ENCODE measurements around the gene MBP. TPM values are rescaled to one million over a fixed set of nuclear protein-coding genes. Genes with fewer than 3 reads are reported as not detected.

The MBP gene
- total and polyA plus RNA-seq, 10 of the 15 experiments (the other 5 are each of a cell fraction or from before 2014, with no cell fraction given), result 12.2 to 67.8 (median 42.1) TPM

DNA sequence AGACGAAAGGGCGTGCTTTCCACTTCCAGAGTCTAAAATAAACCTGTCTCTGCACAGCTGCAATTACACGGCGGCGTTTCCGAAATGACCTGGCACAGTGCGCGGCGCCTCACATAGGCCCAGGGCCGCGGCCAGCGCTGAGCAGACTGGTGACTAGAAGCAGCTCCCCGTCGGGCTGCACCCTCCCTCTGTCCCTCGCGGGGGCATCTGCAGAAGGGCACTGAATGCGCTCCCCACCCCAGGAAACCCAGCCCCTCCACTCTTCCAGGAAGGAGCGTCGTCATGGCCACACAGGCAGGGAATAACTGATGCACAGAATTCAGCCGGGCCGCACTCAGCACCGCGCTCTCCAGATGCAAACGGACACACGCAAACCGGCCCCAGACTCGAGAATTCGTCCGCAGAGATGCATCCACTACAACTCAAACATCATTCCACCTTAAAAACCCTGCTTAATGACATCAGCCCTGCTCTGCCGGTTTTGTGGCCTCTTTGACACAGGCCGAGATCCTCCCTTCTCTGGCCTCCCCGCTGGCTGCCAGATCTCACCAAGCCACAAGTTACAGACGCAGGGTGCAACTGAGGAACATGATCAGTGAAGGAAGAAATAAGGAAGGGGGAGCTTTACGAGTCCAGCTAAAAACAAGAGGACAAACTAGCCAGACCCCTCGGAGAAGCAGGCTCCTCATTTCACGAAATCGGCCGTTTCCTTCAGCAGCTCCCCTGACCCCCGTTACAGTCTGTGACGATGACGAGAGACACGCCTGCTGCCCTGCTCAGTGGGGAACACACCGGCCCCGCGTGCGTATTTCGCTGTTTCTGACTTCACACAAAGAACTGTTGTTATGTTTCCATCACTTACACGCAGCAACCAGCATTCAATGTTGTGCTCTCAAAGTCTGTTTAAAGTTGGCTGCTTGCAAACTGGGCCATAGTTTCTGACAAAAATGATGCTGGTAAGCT is 40.2 kb downstream of the MBP start:
- WGBS (ENCODE audit: insufficient coverage, insufficient replicate concordance, low lambda C conversion rate, missing lambda C conversion rate), result 98% methylated on average over 47 of the region's 48 CpGs
- no peak overlapping the region for H2AFZ ChIP-seq (ENCODE audit: control insufficient read depth, low read depth, low read length)
- H4K20me1 ChIP-seq (ENCODE audit: control insufficient read depth, insufficient read depth), result no peaks in the 10 kb centered on the region
- ChIA-PET SMC1A (ENCODE audit: uncharacterized antibody, unreplicated experiment) (interaction anchor here (1.5 kb wide), 1 partner anchor 13 kb away, joined by 4 read pairs; no protein-coding TSS in a partner anchor), CTCF (interaction anchor here (0.7 to 1.0 kb wide), 2 partner anchors 47 to 92 kb away, joined by 3 read pairs; no protein-coding TSS in a partner anchor), RAD21 (ENCODE audit: unreplicated experiment) (no interaction called here), POLR2A (no interaction called here)
- H3K9ac ChIP-seq (ENCODE audit: control insufficient read depth, insufficient read depth, low read length), result no peak overlapping the region
- FAIRE-seq (no peak), ATAC-seq (no peak), DNase-seq (ENCODE audit: low read depth, low spot score) (no peak)
- in situ Hi-C loops (cut with MboI) (no loop called here), intact Hi-C loops (cut with micrococcal nuclease; ENCODE audit: unreplicated experiment) (no loop called here)
- H3K27me3 ChIP-seq (replicated peaks in 1 of 2; ENCODE audit: control insufficient read depth in 2 of 2, insufficient read depth in 2 of 2, low read length in 1 of 2), result no peaks in the 10 kb centered on the region
- peaks cover 20% of the 10 kb centered on the region for H3K79me2 ChIP-seq (ENCODE audit: control insufficient read depth, insufficient read depth, low read length)
- H3K4me1 ChIP-seq (ENCODE audit: control insufficient read depth, insufficient read depth, low read length), result peaks cover 18% of the 10 kb centered on the region
- H3K9me3 ChIP-seq (replicated peaks; ENCODE audit: control insufficient read depth, insufficient read depth, low read length), result no peaks in the 10 kb centered on the region
- TF ChIP-seq SP1 (IDR thresholded peaks at IDR 0.05; ENCODE audit: low read depth, low read length) (no peak), BHLHE40 (IDR thresholded peaks at IDR 0.05; ENCODE audit: borderline replicate concordance in 1 of 2, low read depth in 2 of 2, low read length in 1 of 2) (no peak), BCL11A (IDR thresholded peaks at IDR 0.05; ENCODE audit: low read depth, low read length) (no peak), HDGF (IDR thresholded peaks at IDR 0.05) (no peak), NRF1 (conservative IDR thresholded peaks at IDR 0.05; ENCODE audit: low read depth, low read length) (no peak), TBL1XR1 (IDR thresholded peaks at IDR 0.05; ENCODE audit: low read depth, low read length) (no peak), ASH2L (IDR thresholded peaks at IDR 0.05; ENCODE audit: borderline replicate concordance, low read depth) (no peak), KAT2A (conservative IDR thresholded peaks at IDR 0.05; ENCODE audit: control insufficient read depth, low read depth, low read length) (no peak), IRF4 (IDR thresholded peaks at IDR 0.05; ENCODE audit: low read depth, low read length) (no peak), KDM1A (IDR thresholded peaks at IDR 0.05; ENCODE audit: borderline replicate concordance) (no peak), NFIC (IDR thresholded peaks at IDR 0.05; ENCODE audit: low read depth, low read length) (no peak), CBFB (IDR thresholded peaks at IDR 0.05; ENCODE audit: low read depth) (no peak), TAF1 (IDR thresholded peaks at IDR 0.05; ENCODE audit: borderline replicate concordance, low read depth, low read length) (no peak), RELA (IDR thresholded peaks at IDR 0.05; ENCODE audit: borderline replicate concordance, partially characterized antibody) (no peak), CREM (IDR thresholded peaks at IDR 0.05; ENCODE audit: low read depth) (no peak), PAX8 (IDR thresholded peaks at IDR 0.05) (no peak)
- TF ChIP-seq, protein P1, sequence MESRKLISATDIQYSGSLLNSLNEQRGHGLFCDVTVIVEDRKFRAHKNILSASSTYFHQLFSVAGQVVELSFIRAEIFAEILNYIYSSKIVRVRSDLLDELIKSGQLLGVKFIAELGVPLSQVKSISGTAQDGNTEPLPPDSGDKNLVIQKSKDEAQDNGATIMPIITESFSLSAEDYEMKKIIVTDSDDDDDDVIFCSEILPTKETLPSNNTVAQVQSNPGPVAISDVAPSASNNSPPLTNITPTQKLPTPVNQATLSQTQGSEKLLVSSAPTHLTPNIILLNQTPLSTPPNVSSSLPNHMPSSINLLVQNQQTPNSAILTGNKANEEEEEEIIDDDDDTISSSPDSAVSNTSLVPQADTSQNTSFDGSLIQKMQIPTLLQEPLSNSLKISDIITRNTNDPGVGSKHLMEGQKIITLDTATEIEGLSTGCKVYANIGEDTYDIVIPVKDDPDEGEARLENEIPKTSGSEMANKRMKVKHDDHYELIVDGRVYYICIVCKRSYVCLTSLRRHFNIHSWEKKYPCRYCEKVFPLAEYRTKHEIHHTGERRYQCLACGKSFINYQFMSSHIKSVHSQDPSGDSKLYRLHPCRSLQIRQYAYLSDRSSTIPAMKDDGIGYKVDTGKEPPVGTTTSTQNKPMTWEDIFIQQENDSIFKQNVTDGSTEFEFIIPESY (IDR thresholded peaks at IDR 0.05), result no peak
- TF ChIP-seq, protein P2, sequence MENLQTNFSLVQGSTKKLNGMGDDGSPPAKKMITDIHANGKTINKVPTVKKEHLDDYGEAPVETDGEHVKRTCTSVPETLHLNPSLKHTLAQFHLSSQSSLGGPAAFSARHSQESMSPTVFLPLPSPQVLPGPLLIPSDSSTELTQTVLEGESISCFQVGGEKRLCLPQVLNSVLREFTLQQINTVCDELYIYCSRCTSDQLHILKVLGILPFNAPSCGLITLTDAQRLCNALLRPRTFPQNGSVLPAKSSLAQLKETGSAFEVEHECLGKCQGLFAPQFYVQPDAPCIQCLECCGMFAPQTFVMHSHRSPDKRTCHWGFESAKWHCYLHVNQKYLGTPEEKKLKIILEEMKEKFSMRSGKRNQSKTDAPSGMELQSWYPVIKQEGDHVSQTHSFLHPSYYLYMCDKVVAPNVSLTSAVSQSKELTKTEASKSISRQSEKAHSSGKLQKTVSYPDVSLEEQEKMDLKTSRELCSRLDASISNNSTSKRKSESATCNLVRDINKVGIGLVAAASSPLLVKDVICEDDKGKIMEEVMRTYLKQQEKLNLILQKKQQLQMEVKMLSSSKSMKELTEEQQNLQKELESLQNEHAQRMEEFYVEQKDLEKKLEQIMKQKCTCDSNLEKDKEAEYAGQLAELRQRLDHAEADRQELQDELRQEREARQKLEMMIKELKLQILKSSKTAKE (IDR thresholded peaks at IDR 0.05; ENCODE audit: low read depth, poor library complexity, severe bottlenecking), result no peak
- TF ChIP-seq, protein P3, sequence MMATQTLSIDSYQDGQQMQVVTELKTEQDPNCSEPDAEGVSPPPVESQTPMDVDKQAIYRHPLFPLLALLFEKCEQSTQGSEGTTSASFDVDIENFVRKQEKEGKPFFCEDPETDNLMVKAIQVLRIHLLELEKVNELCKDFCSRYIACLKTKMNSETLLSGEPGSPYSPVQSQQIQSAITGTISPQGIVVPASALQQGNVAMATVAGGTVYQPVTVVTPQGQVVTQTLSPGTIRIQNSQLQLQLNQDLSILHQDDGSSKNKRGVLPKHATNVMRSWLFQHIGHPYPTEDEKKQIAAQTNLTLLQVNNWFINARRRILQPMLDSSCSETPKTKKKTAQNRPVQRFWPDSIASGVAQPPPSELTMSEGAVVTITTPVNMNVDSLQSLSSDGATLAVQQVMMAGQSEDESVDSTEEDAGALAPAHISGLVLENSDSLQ (IDR thresholded peaks at IDR 0.05), result no peak
- BruUV-seq (replicated peaks), result no TSS peak
- no peak overlapping the region for H3K27ac ChIP-seq (ENCODE audit: control insufficient read depth, insufficient read depth)
- no peak overlapping the region for H3K4me3 ChIP-seq
- H3K4me2 ChIP-seq (ENCODE audit: control insufficient read depth, insufficient read depth), result no peak overlapping the region
- H3K36me3 ChIP-seq (ENCODE audit: control insufficient read depth in 2 of 2, insufficient read depth in 2 of 2, low read length in 1 of 2), result peaks cover 22 to 28% of the 10 kb centered on the region in 2 experiments

Data from GM12878 (cell line).